Panc1 (cell line): ENCODE results near the gene FBXW7. TPM values are rescaled to one million over a fixed set of nuclear protein-coding genes. Genes with fewer than 3 reads are reported as not detected.

Experiments used
- ATAC-seq: fragments of 200-7000 bp; cut with Tn5 transposase; 2 replicates; pipeline ENCODE4 v1.9.1; 2020; ENCODE audit warnings: mild to moderate bottlenecking, moderate library complexity
- BruUV-seq: library from RNA; stranded (reverse); fragments of 400-500 nt; replicated peaks from 2 replicates; lab custom pipeline; 2021; lab: Mats Ljungman, UMichigan
- CTCF ChIA-PET: fragments of 300-600 bp; sonication (Branson Sonifier 250); formaldehyde crosslinking; loops from one replicate; lab custom pipeline; 2022; ENCODE audit warnings: antibody characterized with exemption; lab: Charles Lee
- POLR2A ChIA-PET: fragments of 300-600 bp; sonication (Branson Sonifier 250); formaldehyde crosslinking; loops from one replicate; lab custom pipeline; 2022; ENCODE audit warnings: antibody characterized with exemption; lab: Charles Lee
- DNase-seq: peaks from one replicate; pipeline ENCODE4 v3.0.0-alpha.2; 2010; ENCODE audit warnings: low read depth, low spot score
- H3K27ac ChIP-seq: 2 replicates; pipeline ENCODE4 v1.5.1; 2011; ENCODE audit warnings: mild to moderate bottlenecking, low read length, inconsistent platforms
- H3K27me3 ChIP-seq: fragments of 200-500 bp; sonication (Bioruptor generic); 2 replicates; pipeline ENCODE4 v1.6.0; 2014; ENCODE audit warnings: low read length, inconsistent platforms; ENCODE audit not compliant: control insufficient read depth, insufficient read depth
- H3K36me3 ChIP-seq: fragments of 200-500 bp; sonication (Bioruptor generic); 2 replicates; pipeline ENCODE4 v1.5.1; 2014; ENCODE audit warnings: inconsistent platforms, mild to moderate bottlenecking, low read length, moderate library complexity; ENCODE audit not compliant: control insufficient read depth, insufficient read depth
- H3K4me1 ChIP-seq: 2 replicates; pipeline ENCODE4 v1.5.1; 2011; ENCODE audit warnings: inconsistent platforms, mild to moderate bottlenecking, low read length, moderate library complexity; ENCODE audit not compliant: control insufficient read depth, insufficient read depth
- H3K4me3 ChIP-seq, 2 experiments: 2 replicates each; pipeline ENCODE4 v1.5.1; 2011 to 2012; ENCODE audit warnings: low read depth in 2 of 2, low read length in 2 of 2, mild to moderate bottlenecking in 2 of 2, inconsistent platforms in 1 of 2, moderate library complexity in 1 of 2
- H3K9me3 ChIP-seq: fragments of 200-500 bp; sonication (Bioruptor generic); 2 replicates; pipeline ENCODE4 v1.5.1; 2014; ENCODE audit warnings: low read depth, mild to moderate bottlenecking, inconsistent platforms, low read length, moderate library complexity; ENCODE audit not compliant: control insufficient read depth, insufficient read depth
- CTCF ChIP-seq: fragments of 450-650 bp; IDR thresholded peaks from 2 replicates; pipeline ENCODE4 v1.5.1; 2017; ENCODE audit warnings: mild to moderate bottlenecking
- POLR2AphosphoS5 ChIP-seq: IDR thresholded peaks from 2 replicates; pipeline ENCODE4 v1.6.1; 2012; ENCODE audit warnings: mild to moderate bottlenecking, low read depth, low read length, moderate library complexity
- REST ChIP-seq, 2 experiments: IDR thresholded peaks; 2 replicates each; pipeline ENCODE4 v1.6.1; 2011 to 2012; ENCODE audit warnings: low read depth in 2 of 2, control low read depth in 1 of 2, low read length in 1 of 2, mild to moderate bottlenecking in 1 of 2, moderate library complexity in 1 of 2; ENCODE audit not compliant: insufficient read depth in 1 of 2
- SIN3A ChIP-seq: IDR thresholded peaks from 2 replicates; pipeline ENCODE4 v1.6.1; 2012; ENCODE audit warnings: low read depth, mild to moderate bottlenecking, low read length, moderate library complexity, borderline replicate concordance; ENCODE audit not compliant: insufficient read depth
- TCF7L2 ChIP-seq: IDR thresholded peaks from 2 replicates; pipeline ENCODE4 v1.6.1; 2011; ENCODE audit warnings: mild to moderate bottlenecking, low read depth, low read length, inconsistent platforms
- in situ Hi-C: cut with HindIII; loops from 2 replicates; pipeline ENCODE4 v1.10.0; 2016; ENCODE audit warnings: low sequenced_read_pairs, low pct_unique_long_range_greater_than_20kb
- intact Hi-C: fragments of 100-400 bp; cut with micrococcal nuclease; formaldehyde crosslinking; loops from one replicate; pipeline ENCODE4 v1.10.0; 2022; ENCODE audit not compliant: unreplicated experiment
- total RNA-seq: library from RNA; stranded (reverse); gene quantifications from one replicate; pipeline ENCODE4 v1.2.1, GENCODE V29; 2021; ENCODE audit not compliant: unreplicated experiment

The FBXW7 gene
- total RNA-seq, 1 experiment from 2014 or later = 16.2 TPM

GRCh38 chr4:152331042-152331441, 204.8 kb downstream of the FBXW7 start:
- Histone ChIP-seq H3K4me3 (no peak overlapping the region), H3K4me1 (no peaks in the 10 kb centered on the region), H3K36me3 (no peaks in the 10 kb centered on the region; the same call in 1 of the 2 replicates), H3K27ac (no peak overlapping the region), H3K27me3 (no peaks in the 10 kb centered on the region), H3K9me3 (no peaks in the 10 kb centered on the region)
- in situ Hi-C loops (no loop called here), intact Hi-C loops (no loop called here)
- ChIA-PET POLR2A (no interaction called here), CTCF (no interaction called here)
- BruUV-seq = no TSS peak
- DNase-seq = no peak
- ATAC-seq = no peak
- no peak for TF ChIP-seq POLR2AphosphoS5
- TF ChIP-seq TCF7L2 = no peak
- TF ChIP-seq CTCF = no peak
- TF ChIP-seq REST (IDR thresholded peaks at IDR 0.05; ENCODE audit: insufficient read depth in 1 of 2, low read depth in 2 of 2, low read length in 1 of 2) = no peak

- Histone ChIP-seq H3K4me3 (no peak overlapping the region), H3K4me1 (no peaks in the 10 kb centered on the region), H3K9me3 (no peaks in the 10 kb centered on the region), H3K36me3 (no peaks in the 10 kb centered on the region), H3K27me3 (no peaks in the 10 kb centered on the region), H3K27ac (no peak overlapping the region)
- no TSS peak for BruUV-seq
- in situ Hi-C loops (no loop called here), intact Hi-C loops (no loop called here)
- DNase-seq (no peak), ATAC-seq (no peak)
- TF ChIP-seq TCF7L2 (no peak), CTCF (no peak), SIN3A (no peak), POLR2AphosphoS5 (no peak), REST (IDR thresholded peaks at IDR 0.05; ENCODE audit: insufficient read depth in 1 of 2, low read depth in 2 of 2, low read length in 1 of 2) (no peak)
- POLR2A ChIA-PET = interaction anchor here (0.6 kb wide), 1 partner anchor 525 kb away, joined by 3 read pairs; no protein-coding TSS in a partner anchor
- CTCF ChIA-PET = no interaction called here
Measured at GRCh38 chr4:152328582-152328981, 207.3 kb downstream of the FBXW7 start.
